GM19328 (cell line): ENCODE data around the gene SOX21.

Experiments
- ATAC-seq: cut with Tn5 transposase; IDR thresholded peaks from one replicate; pipeline ENCODE4 v1.9.1; 2021; ENCODE audit warnings: mild to moderate bottlenecking, moderate library complexity; ENCODE audit not compliant: unreplicated experiment

Gene SOX21

GRCh38 chr13:94709001-94709834 lies 3.1 kb downstream of the SOX21 start:
- no peak for ATAC-seq

- ATAC-seq: no peak
Observed at GRCh38 chr13:94708031-94708859, 4.1 kb downstream of the SOX21 start.

GRCh38 chr13:94707400-94708021 lies 4.8 kb downstream of the SOX21 start:
- ATAC-seq: no peak

- ATAC-seq: no peak
Observed at GRCh38 chr13:94706843-94707399, 5.4 kb downstream of the SOX21 start.

GRCh38 chr13:94706101-94706842 lies 6.1 kb downstream of the SOX21 start:
- no peak for ATAC-seq

- ATAC-seq: no peak
Observed at GRCh38 chr13:94705081-94706030, 7.0 kb downstream of the SOX21 start.

- ATAC-seq: no peak
Observed at GRCh38 chr13:94704377-94705080, 7.8 kb downstream of the SOX21 start.

GRCh38 chr13:94703721-94704314 lies 8.5 kb downstream of the SOX21 start:
- ATAC-seq: no peak

- no peak for ATAC-seq
Observed at GRCh38 chr13:94703271-94703670, 9.1 kb downstream of the SOX21 start.

GRCh38 chr13:94702181-94703041 lies 9.9 kb downstream of the SOX21 start:
- ATAC-seq: no peak

GRCh38 chr13:94701313-94702180 lies 10.8 kb downstream of the SOX21 start:
- no peak for ATAC-seq

- no peak for ATAC-seq
Observed at GRCh38 chr13:94700536-94700935, 11.8 kb downstream of the SOX21 start.

- no peak for ATAC-seq
Observed at GRCh38 chr13:94700051-94700535, 12.3 kb downstream of the SOX21 start.

GRCh38 chr13:94696171-94696570 lies 16.2 kb downstream of the SOX21 start:
- ATAC-seq: no peak

GRCh38 chr13:94692030-94692429 lies 20.3 kb downstream of the SOX21 start:
- no peak for ATAC-seq

GRCh38 chr13:94683409-94683808 lies 28.9 kb downstream of the SOX21 start:
- ATAC-seq: no peak
